HG03066 (cell line): ENCODE measurements around the gene HHATL.

ENCODE experiments used
- ATAC-seq: cut with Tn5 transposase; IDR thresholded peaks from one replicate; pipeline ENCODE4 v1.9.1; 2021; ENCODE audit warnings: low read depth; ENCODE audit not compliant: unreplicated experiment

HHATL gene

DNA sequence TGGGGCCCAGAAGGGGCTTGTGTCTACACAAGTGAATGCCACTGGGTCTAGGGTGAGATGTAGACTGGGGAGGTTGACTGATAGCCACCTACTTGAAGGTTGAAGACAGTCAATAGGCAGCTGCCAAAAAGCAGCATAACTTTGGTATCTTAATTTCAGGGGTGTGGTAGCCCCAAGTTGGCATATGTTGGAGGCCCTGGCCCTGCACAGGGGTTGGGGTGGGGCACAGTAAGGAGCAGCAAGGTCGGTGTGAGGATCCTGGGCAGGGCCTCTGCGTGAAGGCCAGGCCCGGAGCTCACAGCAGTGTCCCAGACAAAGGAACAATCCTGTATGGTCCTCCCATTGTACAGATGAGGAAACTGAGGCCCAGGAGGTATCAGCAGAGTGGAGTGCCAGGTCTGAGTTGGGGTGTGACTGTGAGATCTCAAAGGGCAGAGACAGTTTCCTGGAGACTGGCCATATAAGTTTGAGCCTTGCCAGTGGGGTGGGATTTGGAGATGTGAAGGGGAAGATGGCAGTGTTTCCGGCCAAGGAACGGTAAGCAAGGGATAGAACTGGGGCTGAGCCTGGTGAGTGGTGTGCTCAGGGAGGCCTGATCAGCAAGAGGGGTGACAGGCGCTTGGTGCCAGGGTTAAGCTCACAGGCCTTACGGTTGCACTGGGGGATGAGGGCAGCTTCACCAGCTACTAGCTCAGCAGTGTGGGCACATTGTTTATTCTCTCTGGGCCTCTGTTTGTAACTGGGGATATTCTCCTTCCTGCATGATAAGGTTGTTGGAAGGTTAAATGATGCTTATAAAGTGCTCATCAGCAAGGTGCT lies 15.6 kb downstream of the HHATL start:
- no peak for ATAC-seq

DNA sequence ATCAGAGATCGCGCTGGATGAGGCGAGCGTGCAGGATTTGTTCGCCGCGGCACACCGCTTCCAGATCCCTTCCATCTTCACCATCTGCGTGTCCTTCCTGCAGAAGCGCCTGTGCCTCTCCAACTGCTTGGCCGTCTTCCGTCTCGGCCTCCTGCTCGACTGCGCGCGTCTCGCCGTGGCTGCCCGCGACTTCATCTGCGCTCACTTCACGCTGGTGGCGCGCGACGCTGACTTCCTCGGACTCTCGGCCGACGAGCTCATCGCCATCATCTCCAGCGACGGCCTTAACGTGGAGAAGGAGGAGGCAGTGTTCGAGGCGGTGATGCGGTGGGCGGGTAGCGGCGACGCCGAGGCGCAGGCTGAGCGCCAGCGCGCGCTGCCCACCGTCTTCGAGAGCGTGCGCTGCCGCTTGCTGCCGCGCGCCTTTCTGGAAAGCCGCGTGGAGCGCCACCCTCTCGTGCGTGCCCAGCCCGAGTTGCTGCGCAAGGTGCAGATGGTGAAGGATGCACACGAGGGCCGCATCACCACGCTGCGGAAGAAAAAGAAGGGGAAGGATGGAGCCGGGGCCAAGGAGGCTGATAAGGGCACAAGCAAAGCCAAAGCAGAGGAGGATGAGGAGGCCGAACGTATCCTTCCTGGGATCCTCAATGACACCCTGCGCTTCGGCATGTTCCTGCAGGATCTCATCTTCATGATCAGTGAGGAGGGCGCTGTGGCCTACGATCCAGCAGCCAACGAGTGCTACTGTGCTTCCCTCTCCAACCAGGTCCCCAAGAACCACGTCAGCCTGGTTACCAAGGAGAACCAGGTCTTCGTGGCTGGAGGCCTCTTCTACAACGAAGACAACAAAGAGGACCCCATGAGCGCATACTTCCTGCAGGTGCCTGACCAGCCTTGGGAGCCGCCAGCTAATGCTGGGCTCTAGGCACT lies 16.4 kb downstream of the HHATL start:
- no peak for ATAC-seq

DNA sequence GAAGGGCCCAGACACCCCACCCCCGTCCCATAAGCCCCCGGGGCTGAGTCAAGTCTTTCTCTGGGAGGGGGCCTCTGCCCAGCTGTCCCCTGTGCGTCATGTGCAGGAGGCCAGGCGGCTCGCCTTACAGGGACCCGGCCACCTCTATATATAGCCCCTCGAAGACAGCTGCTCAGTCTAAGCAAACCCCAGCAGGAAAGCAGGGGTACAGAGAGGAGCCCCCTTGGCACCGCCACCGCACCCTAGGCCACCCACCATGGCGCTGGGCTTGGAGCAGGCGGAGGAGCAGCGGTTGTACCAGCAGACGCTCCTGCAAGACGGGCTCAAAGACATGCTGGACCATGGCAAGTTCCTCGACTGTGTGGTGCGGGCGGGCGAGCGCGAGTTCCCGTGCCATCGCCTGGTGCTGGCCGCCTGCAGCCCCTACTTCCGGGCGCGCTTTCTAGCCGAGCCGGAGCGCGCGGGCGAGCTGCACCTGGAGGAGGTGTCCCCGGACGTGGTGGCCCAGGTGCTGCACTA lies 17.2 kb downstream of the HHATL start, which contains the start of gene KLHL40:
Gene KLHL40, plus strand, starts transcription at position 175 of the 519 bp plus-strand sequence. Its CDS starts 82 bp downstream, at position 257.
- no peak for ATAC-seq

- no peak for ATAC-seq
These were observed 17.8 kb downstream of the HHATL start for GRCh38 chr3:42684632-42685362.

DNA sequence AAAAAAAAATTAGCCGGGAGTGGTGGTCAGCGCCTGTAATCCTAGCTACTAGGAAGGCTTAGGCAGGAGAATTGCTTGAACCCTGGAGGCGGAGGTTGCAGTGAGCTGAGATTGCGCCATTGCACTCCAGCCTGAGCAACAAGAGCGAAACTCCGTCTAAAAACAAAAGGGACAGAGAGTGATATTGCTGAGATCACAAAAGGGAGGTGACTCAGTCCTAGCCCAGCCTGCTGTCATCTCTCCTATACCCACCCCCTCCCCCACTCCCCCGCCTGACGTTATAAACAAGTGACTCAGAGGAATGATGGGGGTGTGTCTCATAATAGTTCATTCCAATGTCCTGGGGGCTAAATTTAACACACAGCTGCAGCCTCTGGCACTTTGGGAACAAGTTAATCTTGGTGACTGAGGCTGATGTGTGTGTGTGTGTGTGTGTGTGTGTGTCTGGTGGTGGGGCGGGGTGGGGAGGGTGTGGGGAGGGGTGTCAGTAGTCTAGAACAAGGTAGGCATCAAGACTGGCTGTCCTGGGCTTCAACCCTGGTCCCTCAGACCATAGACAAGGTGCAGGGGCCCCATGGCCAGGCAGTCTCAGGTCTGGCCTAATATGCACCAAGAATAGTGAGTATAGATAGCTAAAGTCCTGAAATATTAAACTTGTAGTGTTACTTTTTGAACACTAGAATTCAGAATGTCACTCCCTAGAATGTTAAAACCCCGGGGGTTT lies 18.6 kb downstream of the HHATL start:
- ATAC-seq, result no peak

DNA sequence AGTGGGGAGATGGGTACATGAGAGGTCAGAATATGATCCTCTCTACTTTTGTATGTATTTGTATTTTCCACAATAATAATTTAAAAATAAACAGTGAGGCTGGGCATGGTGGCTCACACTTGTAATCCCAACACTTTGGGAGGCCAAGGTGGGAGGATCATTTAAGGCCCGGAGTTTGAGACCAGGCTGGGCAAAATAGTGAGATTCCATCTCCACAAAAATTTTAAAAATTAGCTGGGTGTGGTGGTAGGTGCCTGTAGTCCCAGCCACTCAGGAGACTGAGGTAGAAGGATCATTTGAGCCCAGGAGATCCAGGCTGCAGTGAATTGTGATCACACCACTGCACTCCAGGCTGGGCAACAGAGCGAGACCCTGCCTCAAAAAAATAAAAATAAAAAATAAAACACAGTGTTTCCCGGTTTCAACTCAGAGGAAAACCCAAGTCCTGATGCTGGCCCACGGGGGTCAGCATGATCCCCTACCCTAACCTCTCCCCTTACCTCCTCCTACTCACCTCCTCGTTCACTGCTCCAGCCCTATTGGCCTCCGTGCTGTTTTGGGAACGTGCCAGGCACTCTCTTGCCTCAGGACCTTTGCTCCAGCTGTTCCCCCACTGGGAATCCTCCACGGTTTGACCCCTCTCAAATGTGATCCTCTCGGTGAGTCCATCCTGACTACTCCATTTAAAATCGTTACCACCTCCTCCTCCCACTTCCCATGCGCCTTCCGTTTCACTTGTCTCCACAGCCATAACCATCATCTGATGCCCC lies 20.1 kb downstream of the HHATL start:
- no peak for ATAC-seq

- no peak for ATAC-seq
These were observed 21.1 kb downstream of the HHATL start for GRCh38 chr3:42681361-42682038.

DNA sequence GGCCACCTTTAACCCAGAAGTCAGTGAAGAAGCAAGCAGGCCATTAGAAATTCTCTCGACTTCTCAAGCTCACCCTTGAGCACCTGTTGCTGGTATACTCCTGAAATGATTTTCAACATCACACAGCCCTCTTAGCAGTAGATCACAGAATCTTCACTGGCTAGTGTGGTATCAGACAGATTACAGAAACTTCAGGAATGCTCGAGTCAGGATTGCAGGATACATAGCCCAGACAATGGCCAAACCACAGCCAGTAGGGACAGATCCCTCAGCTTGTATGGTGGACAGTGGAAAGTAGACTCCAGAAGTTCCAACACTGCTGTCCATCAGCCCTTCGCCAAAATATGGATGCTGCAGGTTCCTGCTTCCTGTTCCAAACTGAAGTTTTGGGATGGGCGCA lies 21.8 kb downstream of the HHATL start:
- no peak for ATAC-seq

GRCh38 chr3:42680271-42680670 lies 22.3 kb downstream of the HHATL start:
- no peak for ATAC-seq

GRCh38 chr3:42678447-42678846 lies 24.2 kb downstream of the HHATL start:
- no peak for ATAC-seq

DNA sequence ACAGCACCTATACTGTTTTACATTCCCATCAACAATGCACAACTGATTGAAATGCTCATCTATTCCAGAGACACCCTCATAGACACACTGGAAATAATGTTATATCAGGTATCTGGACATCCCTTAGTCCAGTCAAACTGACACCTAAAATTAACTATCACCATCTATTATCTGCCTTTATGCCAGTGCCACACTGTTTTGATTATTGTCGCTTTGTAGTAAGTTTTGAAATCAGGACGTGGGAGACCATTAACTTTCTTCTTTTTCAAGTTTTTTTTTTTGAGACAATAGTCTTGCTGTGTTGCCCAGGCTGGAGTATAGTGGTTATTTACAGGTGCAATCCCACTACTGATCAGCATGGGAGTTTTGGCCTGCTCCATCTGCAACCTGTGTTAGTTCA lies 26.7 kb downstream of the HHATL start:
- ATAC-seq, result no peak

DNA sequence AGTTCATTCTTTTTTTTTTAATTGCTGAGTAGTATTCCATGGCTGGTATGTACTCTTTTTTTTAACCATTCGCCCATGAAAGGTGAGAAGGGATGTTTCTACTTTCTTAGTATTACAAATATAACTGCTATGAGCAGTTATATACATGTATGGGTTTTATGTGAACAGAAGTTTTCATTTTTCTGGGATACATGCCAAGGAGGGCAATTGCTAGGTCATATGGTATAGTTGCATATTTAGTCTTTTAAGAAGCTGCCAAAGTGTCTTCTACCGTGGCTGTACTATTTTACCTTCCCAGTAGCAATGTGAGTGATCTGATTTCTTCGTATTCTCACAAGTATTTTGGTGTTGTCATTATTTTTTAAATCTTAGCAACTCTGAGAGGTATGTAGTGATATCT lies 28.5 kb downstream of the HHATL start:
- ATAC-seq, result no peak

GRCh38 chr3:42673082-42673481 lies 29.5 kb downstream of the HHATL start:
- no peak for ATAC-seq

GRCh38 chr3:42672515-42672914 lies 30.1 kb downstream of the HHATL start:
- ATAC-seq, result no peak

DNA sequence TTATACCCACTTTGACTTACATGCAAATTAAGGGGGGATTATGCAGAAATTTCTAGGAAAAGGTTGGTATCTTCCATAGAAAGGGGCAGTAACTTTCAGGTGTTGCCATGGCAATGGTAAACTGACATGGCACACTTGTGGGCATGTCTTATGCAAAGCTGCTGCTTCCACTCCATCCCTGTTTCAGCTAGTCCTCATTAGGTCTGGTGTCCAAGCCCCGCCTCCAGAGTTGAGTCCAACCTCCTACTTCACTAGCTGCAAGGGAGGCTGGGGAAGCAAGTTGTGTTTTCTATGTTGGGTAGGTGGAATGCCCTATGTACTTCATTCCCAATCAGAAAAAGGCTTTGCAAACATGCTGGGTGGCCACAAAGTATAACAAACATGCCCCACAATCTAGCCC lies 31.9 kb downstream of the HHATL start:
- ATAC-seq, result no peak

GRCh38 chr3:42670051-42670576 lies 32.5 kb downstream of the HHATL start:
- no peak for ATAC-seq

DNA sequence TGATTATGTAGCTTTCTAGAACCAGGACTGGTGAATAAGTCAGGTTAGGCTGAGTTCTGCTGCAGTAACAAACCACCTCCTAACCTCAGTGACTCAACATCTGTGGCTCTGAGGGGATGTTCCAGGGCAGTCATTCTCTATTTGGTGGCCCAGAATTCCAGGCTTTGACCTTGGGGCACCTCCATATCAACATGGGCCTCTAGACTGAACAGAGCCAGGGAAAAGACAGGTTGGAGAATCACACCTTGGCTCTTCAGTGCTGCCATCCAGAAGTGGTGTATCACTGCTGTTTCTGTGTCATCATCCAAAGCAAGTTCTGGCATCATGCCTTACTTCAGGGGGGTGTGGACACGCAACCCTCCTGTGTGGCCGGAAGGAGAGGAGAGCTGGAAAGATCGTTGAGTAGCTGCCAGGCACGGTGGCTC lies 33.8 kb downstream of the HHATL start:
- ATAC-seq, result no peak

GRCh38 chr3:42668413-42668760 lies 34.2 kb downstream of the HHATL start:
- no peak for ATAC-seq
